CD4-positive, CD25-positive, alpha-beta regulatory T cell (primary cell): ENCODE results near the gene IFITM10. TPM values are rescaled to one million over a fixed set of nuclear protein-coding genes. Genes with fewer than 3 reads are reported as not detected.
A peak's percentile ranks its signal among the peaks of the same experiment; 100 is the strongest.

Experiments
- ATAC-seq, 2 donors: fragments of 150-1000 bp; cut with Tn5 transposase; one replicate each; pipeline ENCODE4 v1.10.0; 2021; ENCODE audit warnings: low read depth in 2 of 2, moderate number of reproducible peaks in 2 of 2, moderate library complexity in 1 of 2
- DNase-seq, 3 donors: peaks; one replicate each; pipeline versions ENCODE4 v3.0.0 to v3.0.0-alpha.2; 2012 to 2022; ENCODE audit warnings: mixed read lengths in 1 of 3
- H3K27ac ChIP-seq: one replicate; pipeline ENCODE4 v1.7.0; 2013; ENCODE audit warnings: mild to moderate bottlenecking, low read length; ENCODE audit not compliant: insufficient read depth, poor library complexity, severe bottlenecking
- H3K27me3 ChIP-seq: one replicate; pipeline ENCODE4 v1.7.0; 2013; ENCODE audit warnings: low read length; ENCODE audit not compliant: control insufficient read depth, insufficient read depth
- H3K36me3 ChIP-seq: one replicate; pipeline ENCODE4 v1.7.0; 2013; ENCODE audit warnings: mild to moderate bottlenecking, low read length, moderate library complexity; ENCODE audit not compliant: control insufficient read depth, insufficient read depth
- H3K4me1 ChIP-seq: 2 replicates; pipeline ENCODE4 v1.7.0; 2013; ENCODE audit warnings: mild to moderate bottlenecking, low read length; ENCODE audit not compliant: insufficient read depth, control insufficient read depth, poor library complexity, severe bottlenecking
- H3K4me3 ChIP-seq: one replicate; pipeline ENCODE4 v1.7.0; 2013; ENCODE audit warnings: low read depth, mild to moderate bottlenecking, low read length, moderate library complexity
- H3K9me3 ChIP-seq, 2 experiments: 1 replicate in 1 of 2; 2 replicates in 1 of 2; pipeline ENCODE4 v1.7.0; 2013; ENCODE audit warnings: low read length in 2 of 2, mild to moderate bottlenecking in 1 of 2, moderate library complexity in 1 of 2; ENCODE audit not compliant: control insufficient read depth in 2 of 2
- H3K27ac Mint-ChIP-seq, 3 donors: one replicate each; pipeline ENCODE4 v1.8.0; 2020 to 2022; ENCODE audit warnings: mild to moderate bottlenecking in 3 of 3, mixed read lengths in 3 of 3, moderate library complexity in 2 of 3
- H3K27me3 Mint-ChIP-seq: one replicate; pipeline ENCODE4 v1.8.0; 2022; ENCODE audit warnings: mild to moderate bottlenecking, mixed read lengths
- H3K36me3 Mint-ChIP-seq: one replicate; pipeline ENCODE4 v1.8.0; 2020; ENCODE audit warnings: mixed read lengths
- H3K4me1 Mint-ChIP-seq, 4 donors: one replicate each; pipeline ENCODE4 v1.8.0; 2020 to 2022; ENCODE audit warnings: mixed read lengths in 4 of 4, mild to moderate bottlenecking in 1 of 4
- H3K4me3 Mint-ChIP-seq, 4 donors: one replicate each; pipeline ENCODE4 v1.8.0; 2020 to 2022; ENCODE audit warnings: mild to moderate bottlenecking in 4 of 4, mixed read lengths in 4 of 4, moderate library complexity in 3 of 4
- H3K9me3 Mint-ChIP-seq, 7 donors: one replicate each; pipeline ENCODE4 v1.8.0; 2020 to 2022; ENCODE audit warnings: mixed read lengths in 7 of 7, mild to moderate bottlenecking in 3 of 7, moderate library complexity in 2 of 7
- polyA plus RNA-seq, 4 donors: library from polyadenylated mRNA; unstranded; fragments of 300-500 nt; fragmentation: Illumina TruSeq; gene quantifications; one replicate each; pipeline ENCODE4 v1.2.3, GENCODE V29; 2021
- total RNA-seq: library from RNA; stranded (reverse); gene quantifications from one replicate; pipeline ENCODE4 v1.2.3, GENCODE V29; 2022

IFITM10 gene
- total and polyA plus RNA-seq, 5 donors from 2014 or later: 2.4 TPM; not detected in 4

DNA sequence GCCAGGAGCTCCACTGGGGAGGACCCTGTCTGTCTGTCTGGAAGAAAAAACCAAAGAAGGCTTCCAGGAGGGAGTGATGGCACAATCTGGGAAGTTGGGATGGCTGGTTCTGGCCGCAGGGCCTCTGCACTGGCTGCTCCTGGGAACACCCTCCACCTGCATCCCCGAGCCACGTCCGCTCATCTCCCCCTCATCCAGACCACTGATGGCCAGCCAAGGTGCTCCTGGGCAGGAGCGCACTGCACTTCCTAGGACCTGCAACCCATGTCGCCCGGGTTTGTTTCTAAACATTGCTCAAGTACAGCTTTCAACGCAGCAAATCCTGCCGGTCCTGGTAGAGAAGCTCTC is 4.9 kb upstream of the IFITM10 start:
- no peaks in the 10 kb centered on the region for H3K9me3 ChIP-seq
- peaks cover 57% of the 10 kb centered on the region for H3K4me1 ChIP-seq
- peaks cover 0 to 61% (median 15%) of the 10 kb centered on the region in 4 donors for H3K4me1 Mint-ChIP-seq
- H3K4me3 ChIP-seq: no peak overlapping the region
- ATAC-seq (no peak), DNase-seq (no peak)
- H3K9me3 Mint-ChIP-seq: peaks cover 0 to 3% (median 0%) of the 10 kb centered on the region in 7 donors
- peaks cover 10% of the 10 kb centered on the region for H3K36me3 ChIP-seq
- H3K27ac ChIP-seq: no peak overlapping the region
- no peaks in the 10 kb centered on the region for H3K27me3 ChIP-seq
- H3K27ac Mint-ChIP-seq: peak overlapping the region in 1 of 3 donors; percentile 87
- H3K27me3 Mint-ChIP-seq: peaks cover 2% of the 10 kb centered on the region
- H3K36me3 Mint-ChIP-seq: peaks cover 5% of the 10 kb centered on the region
- peak overlapping the region; percentile 70 to 86 (median 78) for H3K4me3 Mint-ChIP-seq

- ATAC-seq (no peak), DNase-seq (no peak)
- Histone ChIP-seq H3K27ac (no peak overlapping the region), H3K9me3 (no peaks in the 10 kb centered on the region), H3K4me1 (peaks cover 49% of the 10 kb centered on the region), H3K27me3 (no peaks in the 10 kb centered on the region), H3K36me3 (peaks cover 10% of the 10 kb centered on the region), H3K4me3 (no peak overlapping the region)
- Mint-ChIP-seq H3K4me3 (peak overlapping the region in 1 of 4 donors; percentile 85), H3K9me3 (peaks cover 0 to 5% (median 0%) of the 10 kb centered on the region in 7 donors), H3K4me1 (peaks cover 0 to 63% (median 22%) of the 10 kb centered on the region in 4 donors), H3K36me3 (peaks cover 5% of the 10 kb centered on the region), H3K27ac (peak overlapping the region in 1 of 3 donors; percentile 90), H3K27me3 (peaks cover 10% of the 10 kb centered on the region)
Measured at GRCh38 chr11:1754376-1755150, 4.2 kb upstream of the IFITM10 start.

DNA sequence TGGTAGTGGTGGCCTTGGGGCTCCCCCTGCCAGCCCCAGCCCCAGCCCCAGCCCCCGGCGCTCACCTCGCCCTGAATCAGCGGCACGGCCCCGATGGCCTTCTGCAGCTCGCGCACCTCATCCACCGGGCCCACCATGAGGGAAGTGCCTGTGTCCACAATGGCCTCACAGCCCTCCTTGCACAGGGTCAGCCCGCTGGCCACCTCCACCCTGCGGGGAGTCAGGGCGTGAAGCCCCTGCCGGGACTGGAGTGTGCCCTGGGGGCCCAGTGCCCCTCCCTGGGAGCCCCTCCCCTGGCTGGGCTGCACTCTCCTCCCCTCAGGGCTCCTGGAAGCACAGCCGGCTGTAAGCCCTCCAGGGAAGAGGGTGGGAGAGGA is 3.5 kb upstream of the IFITM10 start:
- H3K4me1 Mint-ChIP-seq: peaks cover 0 to 62% (median 22%) of the 10 kb centered on the region in 4 donors
- H3K4me3 Mint-ChIP-seq: no peak overlapping the region
- no peaks in the 10 kb centered on the region for H3K9me3 ChIP-seq
- H3K4me3 ChIP-seq: no peak overlapping the region
- peaks cover 10% of the 10 kb centered on the region for H3K36me3 ChIP-seq
- H3K27me3 Mint-ChIP-seq: peaks cover 12% of the 10 kb centered on the region
- H3K36me3 Mint-ChIP-seq: peaks cover 5% of the 10 kb centered on the region
- peaks cover 49% of the 10 kb centered on the region for H3K4me1 ChIP-seq
- H3K9me3 Mint-ChIP-seq: peaks cover 0 to 5% (median 0%) of the 10 kb centered on the region in 7 donors
- H3K27ac Mint-ChIP-seq: no peak overlapping the region
- DNase-seq: no peak
- no peak for ATAC-seq
- no peak overlapping the region for H3K27ac ChIP-seq
- H3K27me3 ChIP-seq: no peaks in the 10 kb centered on the region

DNA sequence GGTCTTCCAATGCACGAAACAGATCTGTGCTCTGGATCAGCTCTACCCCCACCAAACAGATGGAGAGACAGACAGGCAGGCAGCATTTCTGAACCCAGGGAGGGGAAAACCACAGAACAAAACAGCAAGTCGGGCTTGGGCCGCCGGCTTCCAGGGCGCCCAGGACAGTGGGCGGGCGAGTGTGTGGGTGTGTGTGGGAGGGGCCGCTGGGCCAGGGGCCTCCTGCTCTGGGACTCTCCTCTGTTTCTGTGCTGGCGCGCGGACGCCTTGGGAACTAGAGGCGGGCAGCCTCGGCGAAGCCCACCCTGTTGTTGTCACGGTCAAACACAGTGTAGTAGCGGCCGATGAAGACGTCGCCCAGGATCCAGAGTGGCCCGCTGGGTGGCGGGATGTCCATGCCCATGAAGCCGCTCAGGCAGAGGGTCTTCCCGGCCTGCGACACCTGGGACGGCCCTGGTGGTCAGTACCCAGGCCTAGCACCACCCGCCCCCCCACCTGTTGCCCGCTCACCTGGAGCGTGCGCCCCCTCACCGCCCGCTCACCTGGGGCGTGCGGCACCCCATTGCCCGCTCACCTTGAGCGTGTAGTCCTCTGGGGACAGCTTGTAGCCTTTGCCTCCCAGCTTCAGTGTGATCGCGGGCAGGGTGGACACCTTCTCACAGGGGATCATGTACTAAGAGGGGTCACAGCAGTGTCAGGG is 3.0 kb upstream of the IFITM10 start:
- Mint-ChIP-seq H3K36me3 (peaks cover 5% of the 10 kb centered on the region), H3K27ac (no peak overlapping the region), H3K4me3 (no peak overlapping the region), H3K4me1 (peaks cover 0 to 59% (median 20%) of the 10 kb centered on the region in 4 donors), H3K27me3 (peaks cover 12% of the 10 kb centered on the region), H3K9me3 (peaks cover 0 to 5% (median 0%) of the 10 kb centered on the region in 7 donors)
- ATAC-seq (no peak), DNase-seq (no peak)
- Histone ChIP-seq H3K27me3 (no peaks in the 10 kb centered on the region), H3K27ac (no peak overlapping the region), H3K4me3 (no peak overlapping the region), H3K4me1 (peaks cover 49% of the 10 kb centered on the region), H3K36me3 (peaks cover 10% of the 10 kb centered on the region), H3K9me3 (no peaks in the 10 kb centered on the region)

- Mint-ChIP-seq H3K9me3 (peaks cover 0 to 5% (median 0%) of the 10 kb centered on the region in 7 donors), H3K4me1 (peaks cover 0 to 55% (median 20%) of the 10 kb centered on the region in 4 donors), H3K27ac (no peak overlapping the region), H3K27me3 (peaks cover 12% of the 10 kb centered on the region), H3K36me3 (peaks cover 5% of the 10 kb centered on the region), H3K4me3 (no peak overlapping the region)
- Histone ChIP-seq H3K27me3 (no peaks in the 10 kb centered on the region), H3K36me3 (peaks cover 10% of the 10 kb centered on the region), H3K4me1 (peaks cover 45% of the 10 kb centered on the region), H3K4me3 (no peak overlapping the region), H3K9me3 (no peaks in the 10 kb centered on the region), H3K27ac (no peak overlapping the region)
- no peak for DNase-seq
- no peak for ATAC-seq
Measured at GRCh38 chr11:1752907-1753228, 2.5 kb upstream of the IFITM10 start.

GRCh38 chr11:1751999-1752906 is 1.9 kb upstream of the IFITM10 start:
- Histone ChIP-seq H3K9me3 (no peaks in the 10 kb centered on the region), H3K36me3 (peaks cover 10% of the 10 kb centered on the region), H3K27ac (no peak overlapping the region), H3K4me1 (peaks cover 39% of the 10 kb centered on the region), H3K4me3 (no peak overlapping the region), H3K27me3 (no peaks in the 10 kb centered on the region)
- Mint-ChIP-seq H3K9me3 (peaks cover 0 to 5% (median 0%) of the 10 kb centered on the region in 7 donors), H3K27ac (no peak overlapping the region), H3K4me3 (no peak overlapping the region), H3K27me3 (peaks cover 12% of the 10 kb centered on the region), H3K36me3 (peaks cover 5% of the 10 kb centered on the region), H3K4me1 (peaks cover 0 to 49% (median 16%) of the 10 kb centered on the region in 4 donors)
- ATAC-seq: no peak
- no peak for DNase-seq

DNA sequence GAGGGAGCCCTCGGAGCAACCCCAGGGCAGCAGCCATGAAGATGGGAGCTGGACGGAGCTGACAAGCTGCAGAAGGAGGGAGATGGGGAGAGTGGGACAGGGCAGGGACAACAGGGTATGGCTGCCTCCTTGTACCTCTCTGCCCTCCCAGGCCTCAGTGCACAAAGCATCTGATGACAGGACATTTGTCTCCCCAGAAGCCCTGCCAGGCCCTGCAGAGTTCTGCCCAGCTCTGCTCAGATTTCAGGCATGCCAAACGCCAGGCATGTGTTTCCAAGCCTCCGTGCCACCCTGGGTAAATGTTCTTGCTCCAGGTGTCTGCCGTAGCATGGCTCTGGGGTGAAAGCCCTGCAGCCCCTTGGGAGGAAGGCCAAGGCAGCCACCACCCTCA is 1.1 kb upstream of the IFITM10 start:
- no peak overlapping the region for H3K27ac Mint-ChIP-seq
- peaks cover 32% of the 10 kb centered on the region for H3K4me1 ChIP-seq

More for the DNA sequence above, 1.1 kb upstream of the IFITM10 start:
- no peaks in the 10 kb centered on the region for H3K9me3 ChIP-seq
- DNase-seq: no peak
- no peak overlapping the region for H3K4me3 Mint-ChIP-seq
- no peak for ATAC-seq
- H3K27me3 Mint-ChIP-seq: peaks cover 12% of the 10 kb centered on the region
- peaks cover 0 to 5% (median 0%) of the 10 kb centered on the region in 7 donors for H3K9me3 Mint-ChIP-seq
- no peaks in the 10 kb centered on the region for H3K27me3 ChIP-seq
- H3K36me3 Mint-ChIP-seq: peaks cover 5% of the 10 kb centered on the region
- peaks cover 0 to 41% (median 16%) of the 10 kb centered on the region in 4 donors for H3K4me1 Mint-ChIP-seq
- H3K4me3 ChIP-seq: no peak overlapping the region
- H3K27ac ChIP-seq: no peak overlapping the region
- H3K36me3 ChIP-seq: peaks cover 10% of the 10 kb centered on the region
